ENCODE results near the gene STAT4. TPM values are rescaled to one million over a fixed set of nuclear protein-coding genes. Genes with fewer than 3 reads are reported as not detected.

STAT4 gene
- total RNA-seq, 1 donor from 2014 or later: 37.8 TPM

DNA sequence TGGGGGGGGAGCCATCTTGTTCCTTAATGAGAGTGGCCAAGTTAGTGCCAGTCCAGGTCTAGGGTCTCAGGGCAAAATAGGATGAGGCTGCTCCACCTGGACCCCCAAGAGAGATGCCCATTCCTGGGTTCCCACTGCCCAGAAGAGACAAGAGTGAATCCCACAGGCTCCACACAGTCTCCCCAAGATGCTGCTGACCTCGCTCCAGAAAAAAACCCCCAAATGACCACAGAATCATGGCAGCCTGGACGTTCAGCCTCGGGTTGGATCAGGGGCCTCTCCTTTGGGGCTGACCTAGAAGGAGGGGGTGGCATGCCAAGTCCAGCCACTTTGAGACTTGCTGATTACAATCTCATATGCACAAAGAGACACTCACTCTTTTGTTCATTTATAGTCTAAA is 161.9 kb downstream of the STAT4 start:
- DNase-seq (ENCODE audit: low spot score): no peak

DNA sequence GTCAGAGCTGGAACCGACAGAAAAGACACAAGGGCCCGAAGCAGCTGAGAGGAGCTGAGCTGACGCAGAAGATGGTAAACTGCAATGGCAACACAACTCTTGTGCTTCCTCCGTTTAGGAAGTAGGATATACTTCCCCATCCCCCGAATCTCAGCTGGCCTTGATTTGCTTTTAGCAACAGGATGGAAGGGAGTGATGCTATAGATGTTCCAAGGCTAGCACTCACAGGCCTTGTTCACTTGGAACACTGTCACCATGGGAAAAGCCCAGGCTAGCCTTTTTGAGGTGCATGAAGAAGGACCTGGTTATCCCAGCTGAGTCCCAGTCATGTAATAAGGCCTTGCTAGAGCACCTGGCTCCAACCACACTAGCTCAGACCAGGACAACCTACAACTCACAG is 162.9 kb downstream of the STAT4 start:
- intact Hi-C loops (cut with DNase I): no loop called here
- DNase-seq (ENCODE audit: low spot score): no peak

More for the DNA sequence above, 161.9 kb downstream of the STAT4 start:
- intact Hi-C loops (cut with DNase I): no loop called here

DNA sequence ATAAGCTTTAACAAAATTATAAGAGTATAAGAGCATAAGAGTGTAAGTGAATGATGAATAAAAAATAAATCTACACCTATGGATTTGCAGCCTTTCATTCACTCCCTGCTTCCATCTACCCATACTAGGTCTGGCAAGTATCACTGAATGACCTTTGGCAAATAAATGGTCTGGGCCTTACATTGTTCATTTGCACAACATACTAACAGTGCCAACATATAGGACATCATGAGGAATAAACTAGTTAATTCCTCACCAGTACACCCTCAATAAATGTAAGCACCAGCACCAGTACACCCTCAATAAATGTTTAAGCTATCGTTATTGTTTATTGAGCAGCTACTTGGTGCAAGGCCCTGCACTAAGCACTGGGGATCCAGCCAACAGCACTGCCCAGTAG is 163.7 kb downstream of the STAT4 start:
- DNase-seq (ENCODE audit: low spot score): no peak
- intact Hi-C loops (cut with DNase I): no loop called here

DNA sequence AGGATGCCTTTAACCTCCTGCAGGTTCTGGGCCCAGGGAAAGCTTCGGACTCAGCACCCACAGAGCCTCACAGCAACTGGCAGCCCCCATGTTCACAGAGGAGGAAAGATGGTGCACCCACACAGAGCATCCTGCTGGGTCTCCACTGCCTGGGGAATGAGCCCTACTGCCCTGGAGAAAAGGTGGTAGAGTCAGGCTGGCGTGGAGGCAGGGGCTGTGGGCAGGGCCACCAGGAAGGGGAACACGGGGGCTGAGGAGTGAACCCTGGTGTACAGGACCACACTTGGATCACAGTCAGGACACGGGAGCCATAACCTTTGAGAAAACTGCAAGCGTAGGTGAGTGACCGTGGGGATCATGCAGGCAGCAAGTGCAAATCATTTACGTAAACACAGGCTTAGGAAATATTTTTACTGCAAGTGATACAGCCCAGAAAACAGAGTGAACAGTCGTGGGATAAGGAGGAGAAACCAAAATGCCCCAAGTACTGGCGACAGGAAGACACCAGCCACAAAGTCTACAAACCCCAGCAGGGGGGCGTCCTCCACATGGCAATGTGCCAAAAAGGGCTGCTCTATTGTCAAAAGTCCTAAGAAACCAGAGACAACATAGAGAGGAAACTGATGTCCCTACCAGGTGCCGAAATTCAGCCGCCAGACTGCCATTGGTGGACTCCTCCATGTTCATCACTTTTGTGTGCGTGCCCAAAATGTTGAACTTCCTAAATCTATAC is 164.4 kb downstream of the STAT4 start:
- DNase-seq (ENCODE audit: low spot score): no peak
- intact Hi-C loops (cut with DNase I): no loop called here

DNA sequence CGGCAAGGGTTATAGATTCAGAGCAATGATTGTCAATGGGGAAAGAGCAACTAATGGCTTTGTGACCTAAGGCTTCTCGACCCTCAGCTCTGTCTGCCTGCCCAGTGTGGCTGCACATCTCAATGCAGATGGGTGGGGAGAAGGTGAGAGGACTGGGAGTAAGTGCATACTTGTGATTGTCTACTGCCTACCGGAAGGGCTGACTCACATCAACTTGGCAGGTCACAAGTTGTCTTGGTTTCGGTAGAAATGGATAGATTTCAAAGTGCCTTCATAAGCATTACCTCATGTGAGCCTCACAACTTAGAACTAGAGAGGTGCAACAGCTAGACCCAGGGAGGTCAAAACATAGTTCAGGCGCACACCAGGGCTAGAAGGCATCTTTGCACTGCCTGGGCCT is 166.2 kb downstream of the STAT4 start:
- no peak for DNase-seq (ENCODE audit: low spot score)
- intact Hi-C loops (cut with DNase I): loop anchor here (5.0 kb wide), 1 partner anchor 102 kb away; the partner anchor contains the start of gene GLS

DNA sequence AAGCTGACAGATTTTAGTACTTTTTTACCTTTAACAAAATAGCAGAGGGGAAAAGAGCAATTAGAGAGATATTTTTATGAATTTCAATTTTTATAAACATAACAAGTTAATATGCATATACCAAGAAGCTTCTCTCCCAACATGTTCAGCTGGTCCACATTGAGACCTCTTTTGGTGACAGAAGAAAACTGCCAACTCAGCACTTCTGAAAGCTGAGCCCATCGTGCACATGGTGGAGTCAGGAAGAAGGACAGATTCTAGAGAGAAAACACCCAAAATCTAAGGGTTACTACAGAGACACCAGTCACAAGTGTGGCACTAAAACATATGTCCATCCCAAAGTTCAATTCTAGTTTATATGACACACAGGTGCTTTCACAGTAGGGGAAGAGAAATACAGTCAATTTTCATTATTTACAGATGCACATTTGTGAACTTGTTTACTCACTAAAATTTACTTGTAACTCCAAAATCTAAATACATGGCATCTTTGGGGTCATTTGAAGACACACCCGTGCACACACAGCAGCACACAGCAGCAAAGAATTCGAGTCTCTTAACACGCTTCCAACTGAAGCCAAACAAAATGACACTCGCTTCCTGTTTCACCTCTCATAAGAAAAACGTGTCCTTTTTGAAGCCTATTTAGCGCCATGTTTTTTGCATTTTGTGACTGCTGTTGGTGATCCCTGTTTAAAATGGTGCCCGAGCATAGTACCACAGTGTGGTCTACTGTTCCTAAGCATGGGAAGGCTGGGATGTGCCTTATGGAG is 168.3 kb downstream of the STAT4 start:
- intact Hi-C loops (cut with DNase I): loop anchor here (5.0 kb wide), 1 partner anchor 100 kb away; the partner anchor contains the start of gene GLS
- no peak for DNase-seq (ENCODE audit: low spot score)

DNA sequence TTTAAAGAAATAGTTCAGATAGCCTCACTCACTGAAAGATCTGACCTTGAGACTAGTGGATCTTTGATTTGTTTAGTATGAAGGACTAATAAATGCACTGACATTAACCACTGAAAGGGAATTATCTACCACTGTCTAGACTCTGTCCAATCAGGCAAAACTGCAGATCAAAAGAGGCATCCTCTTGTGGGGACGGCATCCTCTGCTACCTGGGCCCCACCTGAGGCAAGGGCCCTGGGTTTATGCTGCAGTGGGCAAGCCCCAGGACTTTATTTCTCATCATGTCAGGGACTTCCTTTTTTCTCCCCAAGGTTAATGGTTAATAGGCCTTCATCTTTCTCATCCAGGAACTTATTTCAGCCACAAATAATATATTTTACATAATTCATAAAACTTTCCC is 169.1 kb downstream of the STAT4 start:
- no peak for DNase-seq (ENCODE audit: low spot score)
- intact Hi-C loops (cut with DNase I): loop anchor here (5.0 kb wide), 1 partner anchor 99 kb away; the partner anchor contains the start of gene GLS

DNA sequence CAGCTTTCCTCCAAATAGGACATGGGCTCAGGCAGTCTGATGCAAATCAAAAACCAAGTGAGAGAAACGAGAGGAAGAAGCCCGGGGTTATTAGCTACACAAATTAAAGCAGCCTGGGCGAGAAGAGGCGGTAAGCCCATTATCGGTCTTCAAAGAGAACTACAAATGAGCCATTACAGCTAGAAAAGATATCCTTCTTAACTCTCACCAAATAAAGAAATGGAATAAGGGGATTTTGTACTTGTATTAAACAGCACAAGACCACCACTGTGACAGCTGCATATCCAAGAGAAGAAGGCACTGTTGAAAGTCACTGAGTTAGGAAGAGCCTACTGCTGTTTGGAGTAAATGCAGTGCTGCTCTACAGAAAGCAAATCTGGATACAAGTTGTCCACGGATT is 169.5 kb downstream of the STAT4 start:
- no peak for DNase-seq (ENCODE audit: low spot score)
- intact Hi-C loops (cut with DNase I): loop anchor here (5.0 kb wide), 1 partner anchor 99 kb away; the partner anchor contains the start of gene GLS

DNA sequence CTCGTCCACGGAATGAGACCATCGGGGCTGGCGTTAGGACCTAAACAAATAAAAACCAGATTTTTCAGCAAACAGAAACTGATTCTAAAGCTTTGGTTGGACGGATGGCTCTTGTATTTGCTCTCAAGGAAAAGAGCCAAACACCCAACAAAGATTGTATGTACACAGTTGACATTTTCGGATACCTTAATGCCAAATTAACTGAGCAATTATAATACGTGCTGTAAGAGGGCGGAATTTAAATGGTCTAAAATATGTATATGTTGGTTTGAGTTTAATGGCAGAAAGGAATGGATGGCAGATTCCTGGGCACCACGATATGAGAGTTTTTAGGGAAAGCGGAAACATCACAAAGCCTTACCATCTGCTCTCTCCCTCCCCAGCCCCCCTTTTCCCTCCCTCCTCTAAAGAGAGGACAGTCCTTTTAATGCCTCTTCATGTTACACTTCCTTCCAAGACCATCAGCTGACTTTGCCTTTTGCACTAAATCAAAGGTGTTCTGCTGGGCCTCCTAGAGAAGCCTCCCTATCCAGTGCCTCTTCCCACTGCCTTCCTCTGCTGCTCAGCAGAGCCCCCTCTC is 170.1 kb downstream of the STAT4 start:
- intact Hi-C loops (cut with DNase I): loop anchor here (5.0 kb wide), 1 partner anchor 98 kb away; the partner anchor contains the start of gene GLS
- DNase-seq (ENCODE audit: low spot score): no peak

DNA sequence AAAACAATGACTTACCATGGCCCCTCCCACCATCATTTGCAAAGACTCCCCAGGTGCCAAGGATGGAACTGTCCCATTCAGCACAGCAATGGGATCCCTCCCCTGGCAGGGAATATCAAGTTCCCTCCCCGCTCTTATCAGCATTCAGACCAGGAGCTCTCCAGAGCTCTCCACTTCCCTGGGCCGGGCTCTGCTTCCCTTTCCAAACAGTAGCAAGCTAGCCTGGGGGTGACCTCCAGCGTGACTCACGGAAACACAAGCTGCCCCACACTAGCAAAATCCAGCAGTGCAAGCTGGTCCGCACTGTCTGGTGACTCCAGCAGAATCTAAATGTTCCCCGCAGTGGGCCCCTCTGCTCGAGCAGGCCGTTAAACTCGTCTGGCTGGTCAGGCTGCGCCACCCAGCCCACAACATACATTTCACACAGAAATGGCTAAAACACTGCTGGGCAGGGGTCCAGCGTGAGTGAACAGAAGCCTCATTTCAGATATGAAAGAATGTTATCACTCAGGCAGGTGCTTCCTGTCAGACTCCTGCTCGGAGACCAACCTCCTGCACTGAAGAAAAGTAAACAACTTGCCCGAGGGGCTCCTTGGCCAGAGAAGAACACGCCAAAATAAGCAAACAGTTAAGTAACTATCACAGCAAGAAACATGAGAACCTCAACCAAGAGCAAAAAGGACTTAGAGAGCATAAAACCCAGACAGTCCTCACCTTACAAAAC is 170.7 kb downstream of the STAT4 start:
- peak; percentile 88 for DNase-seq (ENCODE audit: low spot score)
- intact Hi-C loops (cut with DNase I): loop anchor here (5.0 kb wide), 1 partner anchor 98 kb away; the partner anchor contains the start of gene GLS

Other genes starting within 250 kb of the STAT4 start
- 53.2 TPM for gene STAT1, start 136.8 kb downstream of the STAT4 start, total RNA-seq
- 20.8 TPM for gene MYO1B, start 94.4 kb upstream of the STAT4 start, total RNA-seq